WERI-Rb-1 (cell line): ENCODE data around the gene ST14.

Experiments
- DNase-seq: peaks from one replicate; pipeline ENCODE4 v3.0.0-alpha.2; 2020
- H3K27ac ChIP-seq: fragments of 250-450 bp; sonication (Bioruptor Pico); 2 replicates; pipeline ENCODE4 v1.5.1; 2020; ENCODE audit warnings: mild to moderate bottlenecking, moderate library complexity
- H3K27me3 ChIP-seq: fragments of 250-450 bp; sonication (Bioruptor Pico); 2 replicates; pipeline ENCODE4 v1.5.1; 2021; ENCODE audit warnings: mild to moderate bottlenecking, low read depth, moderate library complexity; ENCODE audit not compliant: insufficient read depth, severe bottlenecking
- H3K36me3 ChIP-seq: fragments of 250-450 bp; sonication (Bioruptor Pico); 2 replicates; pipeline ENCODE4 v1.5.1; 2020; ENCODE audit warnings: mild to moderate bottlenecking, moderate library complexity
- H3K4me3 ChIP-seq: 2 replicates; pipeline ENCODE4 v1.5.1; 2011; ENCODE audit warnings: low read depth, mild to moderate bottlenecking, control low read depth, low read length
- H3K9me3 ChIP-seq: fragments of 250-450 bp; sonication (Bioruptor Pico); 2 replicates; pipeline ENCODE4 v1.5.1; 2021; ENCODE audit warnings: mild to moderate bottlenecking, moderate library complexity; ENCODE audit not compliant: severe bottlenecking
- CTCF ChIP-seq: IDR thresholded peaks from 2 replicates; pipeline ENCODE4 v1.5.1; 2011; ENCODE audit warnings: low read depth, mild to moderate bottlenecking, control low read depth, inconsistent platforms, low read length

Gene ST14

DNA sequence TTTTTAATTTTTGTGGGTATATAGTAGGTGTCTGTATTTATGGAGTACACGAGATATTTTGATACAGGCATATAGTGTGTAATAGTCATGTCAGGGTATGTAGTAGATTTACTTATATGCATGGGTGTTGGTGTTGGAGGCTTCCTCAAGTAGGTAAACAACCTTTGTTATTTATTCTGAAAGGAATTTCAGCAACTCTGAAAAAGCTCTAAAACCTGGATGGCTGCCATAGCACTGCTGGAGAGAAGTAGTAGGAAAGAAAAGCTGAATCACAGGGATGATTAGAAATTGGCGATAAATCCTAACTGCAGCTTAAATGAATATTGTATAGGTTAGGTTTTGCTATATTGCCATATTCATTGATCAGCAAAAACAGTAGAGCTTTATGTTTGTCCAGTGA is 44.4 kb upstream of the ST14 start:
- H3K36me3 ChIP-seq = peaks cover 3% of the 10 kb centered on the region; the same call in 1 of the 2 replicates
- no peak overlapping the region for H3K27ac ChIP-seq
- no peak for DNase-seq
- TF ChIP-seq CTCF = no peak
- no peaks in the 10 kb centered on the region for H3K9me3 ChIP-seq
- H3K27me3 ChIP-seq = no peaks in the 10 kb centered on the region
- H3K4me3 ChIP-seq = no peak overlapping the region

GRCh38 chr11:130118165-130118564 is 41.4 kb upstream of the ST14 start:
- no peak for DNase-seq
- no peak overlapping the region for H3K27ac ChIP-seq
- H3K4me3 ChIP-seq = no peak overlapping the region
- H3K36me3 ChIP-seq = peaks cover 14% of the 10 kb centered on the region
- no peak for TF ChIP-seq CTCF
- no peaks in the 10 kb centered on the region for H3K27me3 ChIP-seq
- no peaks in the 10 kb centered on the region for H3K9me3 ChIP-seq

DNA sequence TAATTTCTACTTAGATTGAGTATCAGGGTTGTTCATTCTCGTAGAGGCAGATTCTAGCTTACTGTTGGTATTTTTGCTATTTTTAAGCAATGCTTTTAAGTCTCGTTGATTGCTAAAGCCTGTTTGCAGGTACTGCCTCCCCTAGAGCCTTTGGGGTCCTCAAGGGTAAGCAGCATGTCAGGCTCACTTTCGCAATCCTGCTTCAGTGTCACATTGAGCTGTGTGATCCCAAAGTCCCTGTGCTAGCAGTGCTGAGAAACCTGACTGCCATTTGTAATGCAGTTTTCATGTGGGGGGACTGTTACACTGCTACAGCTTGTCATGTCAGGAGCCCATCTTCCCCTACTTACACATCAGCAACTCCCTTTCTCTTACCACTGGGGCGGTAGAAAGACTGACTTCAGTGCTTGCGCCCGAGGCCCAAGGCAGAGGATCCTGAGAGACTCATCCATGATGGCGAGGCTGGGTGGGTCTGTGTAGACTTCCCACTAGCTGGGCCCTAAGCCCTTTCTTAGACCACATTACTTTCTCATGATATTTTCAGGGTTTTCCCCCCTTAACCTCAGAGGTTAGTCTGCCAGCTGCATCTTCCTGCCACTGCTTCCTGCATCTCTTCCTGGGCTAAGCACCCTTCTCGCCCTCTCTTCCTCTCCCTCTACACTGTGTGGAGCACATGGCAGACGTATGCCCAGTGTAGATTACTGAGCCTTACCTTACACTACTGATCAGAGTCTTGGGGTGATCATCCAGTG is 40.8 kb upstream of the ST14 start:
- Histone ChIP-seq H3K27ac (no peak overlapping the region), H3K27me3 (no peaks in the 10 kb centered on the region), H3K36me3 (peaks cover 18% of the 10 kb centered on the region), H3K4me3 (no peak overlapping the region), H3K9me3 (no peaks in the 10 kb centered on the region)
- DNase-seq = no peak
- no peak for TF ChIP-seq CTCF

- H3K27ac ChIP-seq = no peak overlapping the region
- no peak overlapping the region for H3K4me3 ChIP-seq
- no peak for TF ChIP-seq CTCF
- H3K27me3 ChIP-seq = no peaks in the 10 kb centered on the region
- no peaks in the 10 kb centered on the region for H3K9me3 ChIP-seq
- H3K36me3 ChIP-seq = peaks cover 28% of the 10 kb centered on the region
- no peak for DNase-seq
These were observed 39.5 kb upstream of the ST14 start for GRCh38 chr11:130120045-130120444.

- H3K27ac ChIP-seq = no peak overlapping the region
These were observed 38.1 kb upstream of the ST14 start for GRCh38 chr11:130121445-130121978.

More at GRCh38 chr11:130121445-130121978, 38.1 kb upstream of the ST14 start:
- Histone ChIP-seq H3K9me3 (no peaks in the 10 kb centered on the region), H3K4me3 (no peak overlapping the region), H3K27me3 (no peaks in the 10 kb centered on the region), H3K36me3 (peaks cover 28% of the 10 kb centered on the region)
- no peak for TF ChIP-seq CTCF
- no peak for DNase-seq
